ENCODE data around the gene SORCS2.

Gene SORCS2

DNA sequence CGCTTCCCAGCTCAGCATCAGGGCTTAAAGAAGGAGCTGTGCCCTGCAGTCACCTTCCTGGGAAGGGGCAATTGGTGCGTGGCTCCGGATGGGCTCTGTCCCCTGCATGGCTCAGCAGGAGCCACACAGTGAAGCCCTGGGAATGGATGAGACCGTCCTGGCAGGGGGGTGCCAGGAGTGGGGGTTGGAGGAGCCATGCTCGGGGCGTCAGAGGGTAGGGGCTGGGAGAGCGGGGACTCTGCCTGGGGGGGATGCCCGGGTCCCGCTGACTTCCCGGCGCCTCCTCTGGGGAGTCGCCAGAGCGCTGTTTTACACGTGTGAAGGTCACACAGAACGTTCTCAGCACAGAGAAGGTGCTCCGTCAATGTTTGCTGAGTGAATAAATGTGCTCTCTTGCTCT lies 563.2 kb downstream of the SORCS2 start:
- H3K4me3 ChIP-seq (ENCODE audit: low read depth, low read length) = no peak overlapping the region
- DNase-seq (ENCODE audit: low read depth) = no peak
- TF ChIP-seq MYC (IDR thresholded peaks at IDR 0.05; ENCODE audit: low read depth, low read length) = no peak
- TF ChIP-seq, protein P1, sequence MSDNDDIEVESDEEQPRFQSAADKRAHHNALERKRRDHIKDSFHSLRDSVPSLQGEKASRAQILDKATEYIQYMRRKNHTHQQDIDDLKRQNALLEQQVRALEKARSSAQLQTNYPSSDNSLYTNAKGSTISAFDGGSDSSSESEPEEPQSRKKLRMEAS (IDR thresholded peaks at IDR 0.05; ENCODE audit: low read depth, low read length) = no peak
- TF ChIP-seq, protein P2, sequence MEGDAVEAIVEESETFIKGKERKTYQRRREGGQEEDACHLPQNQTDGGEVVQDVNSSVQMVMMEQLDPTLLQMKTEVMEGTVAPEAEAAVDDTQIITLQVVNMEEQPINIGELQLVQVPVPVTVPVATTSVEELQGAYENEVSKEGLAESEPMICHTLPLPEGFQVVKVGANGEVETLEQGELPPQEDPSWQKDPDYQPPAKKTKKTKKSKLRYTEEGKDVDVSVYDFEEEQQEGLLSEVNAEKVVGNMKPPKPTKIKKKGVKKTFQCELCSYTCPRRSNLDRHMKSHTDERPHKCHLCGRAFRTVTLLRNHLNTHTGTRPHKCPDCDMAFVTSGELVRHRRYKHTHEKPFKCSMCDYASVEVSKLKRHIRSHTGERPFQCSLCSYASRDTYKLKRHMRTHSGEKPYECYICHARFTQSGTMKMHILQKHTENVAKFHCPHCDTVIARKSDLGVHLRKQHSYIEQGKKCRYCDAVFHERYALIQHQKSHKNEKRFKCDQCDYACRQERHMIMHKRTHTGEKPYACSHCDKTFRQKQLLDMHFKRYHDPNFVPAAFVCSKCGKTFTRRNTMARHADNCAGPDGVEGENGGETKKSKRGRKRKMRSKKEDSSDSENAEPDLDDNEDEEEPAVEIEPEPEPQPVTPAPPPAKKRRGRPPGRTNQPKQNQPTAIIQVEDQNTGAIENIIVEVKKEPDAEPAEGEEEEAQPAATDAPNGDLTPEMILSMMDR (IDR thresholded peaks at IDR 0.05; ENCODE audit: low read depth, low read length) = no peak

DNA sequence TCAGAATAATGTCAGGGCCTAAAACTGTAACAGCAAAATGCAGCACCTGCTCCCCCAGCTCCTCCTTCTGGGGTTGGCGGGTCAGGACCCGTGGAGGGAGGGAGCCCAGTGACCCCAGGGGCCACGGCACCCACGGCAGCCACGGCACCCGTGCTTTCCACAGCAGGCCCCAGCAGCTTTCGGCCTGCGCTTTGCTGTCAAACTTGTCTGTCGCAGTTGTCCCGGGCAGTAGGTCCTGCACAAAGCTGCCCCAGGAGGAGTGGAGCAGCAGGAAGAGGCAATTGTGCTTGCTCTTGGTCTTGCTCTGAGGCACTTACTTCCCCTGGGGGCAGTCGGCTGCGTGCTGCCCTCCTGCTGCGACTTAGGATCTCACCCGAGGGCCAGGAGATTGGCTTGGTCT lies 563.7 kb downstream of the SORCS2 start:
- H3K4me3 ChIP-seq (ENCODE audit: low read depth, low read length) = no peak overlapping the region
- TF ChIP-seq, protein P1 (IDR thresholded peaks at IDR 0.05; ENCODE audit: low read depth, low read length) = no peak
- TF ChIP-seq MYC (IDR thresholded peaks at IDR 0.05; ENCODE audit: low read depth, low read length) (no peak), POLR2A (IDR thresholded peaks at IDR 0.05; ENCODE audit: extremely low read depth, insufficient read length) (no peak)
- TF ChIP-seq, protein P2 (IDR thresholded peaks at IDR 0.05; ENCODE audit: low read depth, low read length) = no peak
- no peak for DNase-seq (ENCODE audit: low read depth)

DNA sequence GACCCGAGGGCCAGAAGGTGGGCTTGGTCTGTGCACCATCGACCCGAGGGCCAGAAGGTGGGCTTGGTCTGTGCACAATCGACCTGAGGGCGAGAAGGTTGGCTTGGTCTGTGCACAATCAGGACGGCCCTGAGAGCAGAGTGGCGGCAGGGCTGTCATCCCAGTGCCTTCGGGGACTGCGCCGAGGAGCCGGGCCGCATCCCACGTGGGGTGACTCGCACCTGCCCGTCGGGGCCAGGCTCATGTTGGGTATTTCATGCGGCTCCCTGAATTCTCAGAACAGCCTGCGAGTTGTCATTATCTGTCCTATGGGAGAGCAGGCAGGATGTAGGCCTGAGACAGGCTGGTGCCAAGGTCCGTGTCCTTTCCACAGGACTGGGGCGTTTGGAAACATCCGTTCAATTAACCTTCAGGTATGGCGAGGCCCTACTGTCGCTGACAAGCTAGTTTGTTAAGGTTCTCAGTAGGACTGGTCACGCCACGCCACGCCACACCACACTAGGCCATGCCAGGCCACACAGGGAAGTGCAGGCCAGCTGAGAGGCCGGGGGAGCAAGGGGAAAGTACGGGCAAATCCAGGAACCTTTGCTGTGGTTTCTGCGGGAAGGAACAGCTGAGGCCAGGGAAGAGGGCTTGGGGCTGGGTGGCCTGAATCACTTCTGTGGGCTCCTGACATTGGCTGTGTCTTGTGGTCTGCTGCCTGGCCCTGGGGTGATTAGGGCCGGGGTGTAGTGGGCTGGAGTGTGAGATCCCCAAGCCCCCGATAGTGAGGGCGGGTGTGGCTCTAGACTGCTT lies 564.4 kb downstream of the SORCS2 start:
- TF ChIP-seq, protein P1 (IDR thresholded peaks at IDR 0.05; ENCODE audit: low read depth, low read length) = no peak
- TF ChIP-seq, protein P2 (IDR thresholded peaks at IDR 0.05; ENCODE audit: low read depth, low read length) = no peak
- TF ChIP-seq MYC (IDR thresholded peaks at IDR 0.05; ENCODE audit: low read depth, low read length) (no peak), POLR2A (IDR thresholded peaks at IDR 0.05; ENCODE audit: extremely low read depth, insufficient read length) (no peak)
- no peak for DNase-seq (ENCODE audit: low read depth)
- H3K4me3 ChIP-seq (ENCODE audit: low read depth, low read length) = no peak overlapping the region

DNA sequence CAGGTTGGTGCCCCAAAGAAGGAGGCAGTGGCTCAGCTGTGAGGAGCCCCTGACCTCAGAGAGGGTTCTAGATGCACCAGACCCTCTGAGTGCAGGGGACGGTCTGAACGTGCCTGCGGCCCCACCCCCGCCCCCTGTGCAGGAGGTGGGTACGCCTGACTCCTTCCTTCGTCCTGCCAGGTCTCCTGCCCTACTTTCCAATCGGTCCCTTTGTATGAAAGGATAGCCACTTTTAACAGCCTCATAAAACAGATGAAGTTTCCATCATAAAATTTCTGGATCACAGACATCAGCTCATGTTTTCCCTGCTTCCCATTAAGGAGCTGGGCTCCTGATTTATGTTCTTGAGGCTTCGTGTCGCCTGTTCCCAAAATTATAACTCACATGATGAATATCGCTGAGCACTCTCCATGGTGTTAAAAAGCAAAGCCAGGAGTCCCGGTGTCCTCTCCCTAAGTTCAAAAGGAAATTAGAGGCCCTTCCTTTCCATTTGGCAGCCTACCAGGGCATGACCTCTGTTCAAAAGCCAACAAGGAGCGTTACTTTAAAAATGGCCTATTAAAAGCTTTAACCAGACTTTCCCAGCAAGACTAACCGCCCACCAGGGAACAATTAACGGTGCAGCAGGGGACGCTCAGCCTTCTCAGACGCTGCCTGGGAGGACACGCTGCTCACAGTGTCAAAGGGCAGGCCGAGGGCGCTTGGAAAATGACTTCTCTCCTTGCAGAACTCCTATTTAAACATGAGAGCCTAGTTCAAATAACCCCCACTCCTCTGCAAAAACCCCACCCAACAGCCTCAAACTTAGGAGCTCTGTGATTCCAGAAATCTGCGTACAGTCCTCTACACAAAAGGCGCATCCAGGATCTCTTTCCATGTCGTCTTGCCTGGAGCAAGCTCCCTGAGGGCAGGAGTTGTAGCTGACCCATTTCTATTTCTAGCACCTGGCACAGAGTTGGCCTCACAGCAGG lies 565.4 kb downstream of the SORCS2 start:
- DNase-seq (ENCODE audit: low read depth) = no peak
- TF ChIP-seq, protein P2 (IDR thresholded peaks at IDR 0.05; ENCODE audit: low read depth, low read length) = no peak
- TF ChIP-seq, protein P1 (IDR thresholded peaks at IDR 0.05; ENCODE audit: low read depth, low read length) = no peak
- TF ChIP-seq MYC (IDR thresholded peaks at IDR 0.05; ENCODE audit: low read depth, low read length) (no peak), POLR2A (IDR thresholded peaks at IDR 0.05; ENCODE audit: extremely low read depth, insufficient read length) (no peak)
- no peak overlapping the region for H3K4me3 ChIP-seq (ENCODE audit: low read depth, low read length)

DNA sequence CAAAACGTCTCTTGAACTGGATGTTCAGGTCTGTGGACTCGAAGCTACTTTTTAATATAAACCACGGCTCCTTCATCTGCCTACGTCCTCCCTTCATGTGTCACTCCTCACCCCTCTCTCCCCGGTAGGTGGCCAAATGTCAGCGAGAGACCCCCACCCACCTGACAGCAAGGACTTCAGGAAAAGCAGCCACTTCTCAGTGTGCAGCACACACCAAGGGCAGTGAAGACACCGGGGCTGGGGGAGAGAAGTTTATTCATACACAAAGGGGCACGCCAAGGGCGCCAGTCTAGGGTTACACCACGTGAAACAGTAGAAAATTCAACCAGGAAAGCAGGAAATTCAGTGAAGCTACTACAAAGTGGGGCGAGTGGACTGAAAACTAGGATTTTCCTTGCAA lies 566.1 kb downstream of the SORCS2 start:
- H3K4me3 ChIP-seq (ENCODE audit: low read depth, low read length) = no peak overlapping the region
- TF ChIP-seq, protein P1 (IDR thresholded peaks at IDR 0.05; ENCODE audit: low read depth, low read length) = no peak
- TF ChIP-seq MYC (IDR thresholded peaks at IDR 0.05; ENCODE audit: low read depth, low read length) (no peak), POLR2A (IDR thresholded peaks at IDR 0.05; ENCODE audit: extremely low read depth, insufficient read length) (no peak)
- TF ChIP-seq, protein P2 (IDR thresholded peaks at IDR 0.05; ENCODE audit: low read depth, low read length) = no peak

More for the DNA sequence above, 566.1 kb downstream of the SORCS2 start:
- DNase-seq (ENCODE audit: low read depth) = no peak
